ENCODE data around the gene SYNGR4.

- TF ChIP-seq EZH2 (IDR thresholded peaks at IDR 0.05; ENCODE audit: insufficient read depth, poor library complexity, severe bottlenecking): no peak
- TF ChIP-seq EZH2phosphoT487 (IDR thresholded peaks at IDR 0.05; ENCODE audit: insufficient read depth, low read depth): no peak
Measured at GRCh38 chr19:48348737-48349136, 15.4 kb upstream of the SYNGR4 start.
